Inflammatory macrophage (primary cell): ENCODE measurements around the gene UPK1A.
A peak's percentile ranks its signal among the peaks of the same experiment; 100 is the strongest.

Experiments
- DNase-seq, 2 donors: peaks; one replicate each; pipeline ENCODE4 v3.0.0-alpha.2; 2020 to 2022
- total RNA-seq, 18 experiments: gene quantifications; one replicate each; lab custom pipeline; 2026; ENCODE audit warnings: mixed read lengths in 6 of 18, inconsistent platforms in 2 of 18; lab: John Stamatoyannopoulos, UW

The UPK1A gene
- total RNA-seq, result 0 to 0.25 (median 0) reads per million in 18 experiments

DNA sequence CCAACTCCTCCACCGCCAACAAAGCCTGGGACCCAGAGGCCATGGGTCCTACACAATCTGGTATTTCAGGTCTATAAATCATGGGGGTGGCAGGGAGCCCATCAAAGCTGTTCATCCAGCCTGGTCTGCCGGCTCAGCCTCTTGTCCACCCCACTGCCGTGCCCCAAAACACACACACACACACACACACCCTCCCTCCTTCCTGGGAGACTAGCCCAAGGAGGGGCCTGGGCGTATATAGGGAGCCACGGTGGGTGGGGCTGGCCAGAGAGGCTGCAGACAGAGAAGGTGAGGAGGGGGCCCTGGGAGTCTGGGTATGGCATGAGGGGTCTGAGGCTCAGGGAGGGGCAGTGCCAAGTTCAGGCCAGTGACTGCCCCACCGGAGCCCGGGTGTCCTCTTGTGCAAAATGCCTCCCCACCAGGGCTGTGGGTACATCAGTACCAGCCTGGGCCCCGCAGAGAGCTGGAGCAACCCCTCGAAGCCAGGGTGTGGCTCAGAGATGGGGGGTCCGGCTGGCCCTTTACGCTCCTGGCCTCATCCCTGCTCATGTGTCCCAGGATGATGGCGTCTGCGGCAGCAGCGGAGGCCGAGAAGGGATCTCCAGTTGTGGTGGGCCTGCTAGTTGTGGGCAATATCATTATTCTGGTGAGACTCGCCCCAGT lies at the start of gene UPK1A:
Gene UPK1A, plus strand, starts transcription at position 267 of the 663 bp plus-strand sequence. Its CDS starts 296 bp downstream, at position 563.
- no peak for DNase-seq

DNA sequence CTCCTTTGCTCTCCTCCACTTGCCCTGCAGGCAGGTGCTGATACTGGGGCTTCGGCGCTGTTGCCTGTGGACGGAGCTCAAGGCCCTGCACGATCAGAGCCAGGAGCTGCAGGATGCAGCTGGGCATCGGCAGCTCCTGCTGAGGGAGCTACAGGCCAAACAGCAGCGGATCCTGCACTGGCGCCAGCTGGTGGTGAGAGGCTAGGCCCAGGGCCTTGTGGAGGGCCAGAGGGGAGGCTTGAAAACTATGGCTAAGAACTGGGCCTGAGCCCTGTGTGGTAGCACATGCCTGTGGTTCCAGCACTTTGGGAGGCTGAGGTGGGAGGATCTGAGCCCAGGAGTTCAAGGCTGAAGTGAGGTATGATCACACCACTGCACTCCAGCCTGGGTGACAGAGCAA lies 47.5 kb upstream of the UPK1A start:
- no peak for DNase-seq

DNA sequence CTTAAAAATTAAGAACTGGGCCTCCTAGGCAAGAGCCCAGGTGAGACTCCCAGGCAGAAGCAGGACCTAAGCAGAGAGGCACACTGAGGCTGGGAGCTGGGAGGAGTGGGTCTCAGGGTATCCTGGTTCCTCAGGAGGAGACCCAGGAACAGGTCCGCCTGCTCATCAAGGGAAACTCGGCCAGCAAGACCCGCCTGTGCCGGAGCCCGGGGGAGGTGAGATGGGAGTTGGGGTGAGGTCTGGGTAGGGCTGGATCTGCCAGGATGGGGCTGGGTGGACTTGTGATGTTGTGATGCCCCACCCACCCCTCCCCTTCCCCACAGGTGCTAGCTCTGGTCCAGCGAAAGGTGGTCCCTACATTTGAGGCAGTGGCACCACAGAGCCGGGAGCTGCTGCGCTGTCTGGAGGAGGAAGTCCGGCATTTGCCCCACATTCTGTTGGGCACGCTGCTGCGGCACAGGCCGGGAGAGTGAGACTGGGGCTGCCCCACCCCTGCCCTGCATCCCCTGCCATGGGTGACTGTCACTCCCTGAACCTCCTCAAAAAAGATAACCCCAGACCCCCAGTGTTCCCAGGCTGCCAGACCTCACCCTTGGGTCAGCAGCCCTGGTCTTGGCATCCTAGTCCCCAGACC lies 46.9 kb upstream of the UPK1A start:
- DNase-seq, result no peak

DNA sequence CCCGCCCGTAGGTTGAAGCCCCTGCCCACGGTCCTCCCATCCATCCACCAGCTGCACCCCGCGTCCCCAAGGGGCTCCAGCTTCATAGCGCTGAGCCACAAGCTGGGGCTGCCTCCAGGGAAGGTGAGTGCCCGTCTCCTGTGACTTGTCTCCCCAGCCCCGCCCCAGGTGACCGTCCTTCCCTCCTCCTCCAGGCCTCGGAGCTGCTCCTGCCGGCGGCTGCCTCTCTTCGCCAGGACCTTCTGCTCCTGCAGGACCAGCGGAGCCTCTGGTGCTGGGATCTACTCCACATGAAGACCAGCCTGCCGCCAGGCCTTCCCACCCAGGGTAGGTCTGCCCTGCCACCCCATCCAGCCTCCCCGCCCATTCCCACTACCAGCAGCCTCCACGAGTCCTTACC lies 46.3 kb upstream of the UPK1A start:
- DNase-seq, result no peak

DNA sequence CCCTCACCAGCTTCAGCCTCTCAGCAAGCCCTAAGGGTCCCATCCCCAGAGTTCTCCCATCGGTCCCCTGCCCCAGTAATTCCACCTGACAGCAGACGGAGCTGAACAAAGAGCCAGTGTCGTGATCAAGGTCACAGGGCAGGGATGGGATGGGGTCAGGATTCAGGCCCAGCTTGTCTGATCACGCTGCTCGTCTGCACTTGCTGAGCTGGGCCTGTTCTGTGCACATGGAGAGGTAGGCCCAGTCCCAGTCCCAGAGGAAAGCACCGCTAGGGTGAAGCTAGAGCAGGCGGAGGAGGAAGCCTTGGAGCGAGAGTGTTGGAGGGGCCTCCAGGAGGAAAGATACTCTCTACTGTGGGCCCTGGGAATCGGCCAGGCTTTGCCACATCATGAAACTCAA lies 44.6 kb upstream of the UPK1A start:
- DNase-seq, result no peak

DNA sequence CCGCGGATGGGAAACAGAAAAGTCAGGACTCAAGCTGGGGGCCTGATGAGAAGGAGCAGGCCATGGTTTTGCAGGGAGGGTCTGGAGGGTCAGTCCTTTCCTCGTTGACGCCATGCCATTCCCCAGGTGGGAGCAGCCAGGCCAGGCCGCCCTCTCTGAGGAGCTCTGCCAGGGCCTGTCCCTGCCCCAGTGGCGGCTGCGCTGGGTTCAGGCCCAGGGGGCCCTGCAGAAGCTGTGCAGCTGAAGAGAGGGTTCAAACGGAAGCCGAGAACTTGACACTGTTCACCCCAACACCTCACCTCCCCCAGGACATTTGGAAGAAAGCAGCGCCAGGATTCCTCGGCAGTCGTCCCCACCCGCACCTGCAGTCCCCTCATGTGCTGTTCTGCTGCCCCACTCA lies 43.6 kb upstream of the UPK1A start:
- no peak for DNase-seq

DNA sequence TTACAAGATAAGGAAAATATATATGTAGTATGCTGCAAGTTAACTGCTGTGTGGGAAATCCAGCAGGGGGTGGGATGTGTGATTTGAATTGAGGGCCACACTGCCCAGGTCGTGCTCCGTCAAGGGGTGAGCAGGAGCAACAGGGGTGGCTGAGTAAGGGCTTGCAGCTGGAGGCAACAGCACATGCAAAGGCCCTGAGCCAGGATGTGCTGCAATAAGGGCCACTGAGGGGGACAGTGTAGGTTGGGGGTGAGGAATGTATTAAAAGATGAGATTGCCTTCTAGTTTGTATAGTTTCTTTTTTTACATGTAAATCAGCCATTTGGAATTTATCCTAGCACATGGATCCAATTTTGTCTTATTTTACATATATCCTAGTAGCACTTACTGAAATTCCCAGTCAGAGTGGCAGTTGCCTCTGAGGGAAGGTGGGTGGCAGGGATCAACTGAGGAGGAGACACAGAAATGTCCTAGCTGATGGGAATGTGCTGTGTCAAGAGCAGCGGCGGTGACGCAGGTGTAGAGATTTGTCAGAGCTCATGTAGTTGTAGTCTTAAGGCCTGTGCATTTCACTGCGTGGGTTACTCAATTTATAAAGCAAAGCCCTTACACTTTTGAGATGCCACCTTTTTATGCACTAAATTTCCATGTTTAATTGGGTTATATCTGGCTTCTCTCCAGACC lies 42.8 kb upstream of the UPK1A start:
- no peak for DNase-seq

DNA sequence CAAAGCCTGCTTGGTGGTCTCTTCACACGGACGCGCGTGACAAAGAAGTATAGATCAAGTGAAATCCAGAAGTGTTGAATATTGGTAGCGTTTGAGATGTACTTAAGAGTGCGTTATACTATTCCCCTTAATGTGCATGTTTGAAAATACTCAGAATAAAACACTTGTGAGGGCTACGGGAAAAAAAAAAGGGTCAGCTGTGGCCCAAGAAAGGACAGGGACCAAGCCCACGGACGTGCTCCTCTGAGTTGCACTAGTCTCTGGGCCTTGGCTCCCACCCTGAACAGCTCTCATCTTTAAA lies 38.1 kb upstream of the UPK1A start:
- DNase-seq, result no peak

DNA sequence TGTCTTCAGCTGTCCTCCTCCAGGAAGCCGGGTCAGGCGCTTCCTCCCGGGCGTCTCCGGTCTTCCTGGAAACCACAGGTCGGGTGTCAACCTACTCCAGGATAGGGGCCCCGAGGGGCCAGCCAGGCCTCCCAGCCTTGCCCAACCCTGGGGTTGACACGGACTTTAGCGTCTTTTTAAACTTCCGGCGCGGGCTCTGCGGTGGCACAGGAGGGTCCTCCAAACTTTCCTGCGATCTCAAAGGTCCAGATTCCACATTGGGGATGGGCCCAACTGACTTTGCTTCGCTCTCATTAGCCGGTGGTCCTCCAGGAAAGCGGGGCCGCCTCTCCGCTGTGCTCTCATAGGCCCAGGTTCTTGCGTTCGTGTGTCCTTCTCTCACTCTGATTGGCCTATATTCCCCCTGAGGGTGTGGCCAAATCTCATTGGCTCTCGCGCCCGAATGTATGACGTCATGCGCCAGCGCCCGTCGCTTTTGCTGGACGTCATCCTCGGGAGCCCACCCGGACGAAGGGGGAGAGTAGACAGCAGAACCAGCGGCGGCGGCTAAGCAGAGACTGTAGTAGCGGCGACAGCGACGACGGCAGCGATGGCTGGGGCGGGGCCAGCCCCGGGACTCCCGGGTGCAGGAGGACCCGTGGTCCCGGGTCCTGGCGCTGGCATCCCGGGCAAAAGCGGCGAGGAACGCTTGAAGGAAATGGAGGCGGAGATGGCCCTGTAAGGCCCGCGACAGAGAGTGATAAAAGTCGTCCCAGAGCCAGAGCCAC lies 37.6 kb upstream of the UPK1A start, which contains the start of gene RBM42:
Gene RBM42, plus strand, starts transcription at position 472 of the 767 bp plus-strand sequence. Its CDS starts 118 bp downstream, at position 590.
- DNase-seq, result peak; percentile 99

DNA sequence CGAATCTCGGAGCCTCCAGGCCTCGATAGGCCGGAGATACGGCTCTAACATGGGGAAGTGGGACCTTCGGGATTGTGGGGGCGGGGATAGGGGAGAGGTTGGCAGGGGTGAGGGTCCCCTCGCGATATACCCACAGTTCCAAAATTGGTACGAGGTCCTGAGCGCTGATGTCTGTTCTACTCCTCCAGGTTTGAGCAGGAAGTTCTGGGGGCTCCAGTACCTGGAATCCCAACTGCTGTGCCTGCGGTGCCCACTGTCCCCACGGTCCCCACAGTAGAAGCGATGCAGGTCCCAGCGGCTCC lies 37.0 kb upstream of the UPK1A start:
- no peak for DNase-seq

DNA sequence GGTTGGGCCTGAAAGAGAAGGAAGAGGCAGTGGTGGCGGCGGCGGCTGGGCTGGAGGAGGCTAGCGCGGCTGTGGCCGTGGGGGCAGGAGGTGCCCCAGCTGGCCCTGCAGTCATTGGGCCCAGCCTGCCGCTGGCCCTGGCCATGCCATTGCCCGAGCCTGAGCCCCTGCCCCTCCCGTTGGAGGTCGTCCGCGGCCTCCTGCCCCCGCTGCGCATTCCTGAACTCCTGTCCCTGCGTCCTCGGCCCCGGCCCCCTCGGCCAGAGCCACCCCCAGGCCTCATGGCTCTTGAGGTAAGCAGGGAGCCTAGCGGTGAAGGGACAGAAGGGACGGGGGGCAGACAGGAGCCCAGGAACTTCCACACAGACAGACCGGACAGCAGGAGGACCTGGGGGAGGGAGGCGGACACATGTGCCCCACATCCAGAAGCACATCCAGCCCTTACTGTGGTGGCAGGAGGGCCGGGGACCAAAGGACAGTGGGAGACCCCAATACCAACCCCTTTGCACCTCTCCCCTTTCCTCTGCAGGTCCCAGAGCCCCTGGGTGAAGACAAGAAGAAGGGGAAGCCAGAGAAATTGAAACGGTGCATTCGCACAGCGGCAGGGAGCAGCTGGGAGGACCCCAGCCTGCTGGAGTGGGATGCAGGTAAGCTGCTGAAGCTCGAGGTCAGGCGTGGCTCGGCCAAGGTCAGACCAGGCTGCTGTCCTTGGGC lies 32.4 kb upstream of the UPK1A start:
- no peak for DNase-seq

DNA sequence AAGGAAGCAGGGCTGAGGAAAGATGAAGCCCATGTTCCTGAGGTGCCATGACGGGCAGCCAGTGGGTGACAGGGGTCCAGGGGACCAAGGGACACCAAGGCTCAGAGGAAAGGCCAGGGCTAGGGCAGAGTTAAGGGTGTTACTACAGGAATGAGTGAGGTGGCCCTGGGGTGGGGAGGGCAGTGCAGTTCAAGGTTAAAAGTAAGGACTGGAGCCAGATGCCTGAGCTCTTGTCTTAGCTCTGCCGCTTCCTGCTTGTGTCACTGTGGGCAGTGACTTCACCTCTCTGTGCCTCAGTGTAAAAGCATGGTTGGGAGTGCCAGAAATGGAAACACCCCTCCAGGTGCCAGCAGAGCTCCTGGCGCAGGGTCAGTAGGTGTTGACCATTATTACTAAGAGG lies 29.7 kb upstream of the UPK1A start:
- DNase-seq, result no peak

DNA sequence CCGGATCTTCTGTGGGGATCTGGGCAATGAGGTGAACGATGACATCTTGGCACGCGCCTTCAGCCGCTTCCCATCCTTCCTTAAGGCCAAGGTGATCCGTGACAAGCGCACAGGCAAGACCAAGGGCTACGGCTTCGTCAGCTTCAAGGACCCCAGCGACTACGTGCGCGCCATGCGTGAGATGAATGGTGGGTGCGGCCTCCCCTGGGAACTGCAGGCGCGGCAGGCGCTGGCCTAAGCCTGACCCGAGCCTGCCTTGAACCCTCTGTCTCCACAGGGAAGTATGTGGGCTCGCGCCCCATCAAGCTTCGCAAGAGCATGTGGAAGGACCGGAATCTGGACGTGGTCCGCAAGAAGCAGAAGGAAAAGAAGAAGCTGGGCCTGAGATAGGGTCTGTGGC lies 29.2 kb upstream of the UPK1A start:
- no peak for DNase-seq

DNA sequence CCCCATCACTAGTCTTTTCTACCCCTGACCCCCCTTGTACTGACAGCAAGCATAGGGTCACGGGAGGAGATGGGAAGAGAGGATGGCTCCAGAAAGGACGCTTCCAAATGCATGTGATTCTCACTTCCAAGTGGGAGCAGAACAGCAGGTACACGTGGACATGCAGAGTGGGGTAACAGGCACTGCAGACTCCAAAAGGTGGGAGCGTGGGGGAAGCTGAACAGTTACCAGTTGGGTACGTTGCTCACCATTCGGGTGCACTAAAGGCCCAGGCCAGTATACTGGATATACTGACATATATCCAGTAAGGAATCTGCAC lies 27.0 kb upstream of the UPK1A start:
- no peak for DNase-seq

DNA sequence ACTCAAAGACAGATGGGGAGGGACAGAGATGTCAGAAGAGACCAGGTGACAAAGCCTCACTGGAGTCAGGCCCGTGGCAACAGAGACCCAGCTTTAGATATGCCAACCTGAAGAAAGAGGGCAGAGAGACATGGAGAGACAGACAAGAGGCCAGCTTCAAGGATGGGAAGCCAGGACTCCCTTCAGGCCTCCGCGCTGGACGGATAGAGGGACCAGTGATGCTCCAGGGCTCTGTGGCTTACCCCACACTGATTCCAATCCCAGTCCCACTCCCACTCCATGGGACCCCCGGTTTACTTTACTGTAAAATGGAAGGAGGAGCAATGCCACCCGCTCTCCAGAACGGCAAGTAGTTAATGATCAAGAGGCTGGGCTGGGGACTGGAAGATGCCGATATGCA lies 26.5 kb upstream of the UPK1A start:
- no peak for DNase-seq

DNA sequence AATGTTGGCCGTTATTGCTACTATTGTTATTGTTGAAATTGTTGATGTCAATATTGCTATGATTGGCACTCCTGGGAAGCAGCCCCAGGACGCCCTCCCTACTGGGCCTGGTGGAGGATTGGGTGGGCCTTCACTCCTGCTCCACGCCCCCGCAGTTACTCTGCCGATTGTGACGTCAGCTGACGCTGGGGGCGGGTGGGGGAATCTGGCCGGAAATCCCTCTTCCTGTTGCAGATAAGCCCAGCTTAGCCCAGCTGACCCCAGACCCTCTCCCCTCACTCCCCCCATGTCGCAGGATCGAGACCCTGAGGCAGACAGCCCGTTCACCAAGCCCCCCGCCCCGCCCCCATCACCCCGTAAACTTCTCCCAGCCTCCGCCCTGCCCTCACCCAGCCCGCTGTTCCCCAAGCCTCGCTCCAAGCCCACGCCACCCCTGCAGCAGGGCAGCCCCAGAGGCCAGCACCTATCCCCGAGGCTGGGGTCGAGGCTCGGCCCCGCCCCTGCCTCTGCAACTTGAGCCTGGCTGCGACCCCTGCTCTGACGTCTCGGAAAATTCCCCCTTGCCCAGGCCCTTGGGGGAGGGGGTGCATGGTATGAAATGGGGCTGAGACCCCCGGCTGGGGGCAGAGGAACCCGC lies 24.7 kb upstream of the UPK1A start, which contains the start of gene ETV2:
Gene ETV2, plus strand, starts transcription at position 231 of the 637 bp plus-strand sequence. CDS start 716 bp downstream, outside the sequence.
- peak; percentile 10 to 37 for DNase-seq

DNA sequence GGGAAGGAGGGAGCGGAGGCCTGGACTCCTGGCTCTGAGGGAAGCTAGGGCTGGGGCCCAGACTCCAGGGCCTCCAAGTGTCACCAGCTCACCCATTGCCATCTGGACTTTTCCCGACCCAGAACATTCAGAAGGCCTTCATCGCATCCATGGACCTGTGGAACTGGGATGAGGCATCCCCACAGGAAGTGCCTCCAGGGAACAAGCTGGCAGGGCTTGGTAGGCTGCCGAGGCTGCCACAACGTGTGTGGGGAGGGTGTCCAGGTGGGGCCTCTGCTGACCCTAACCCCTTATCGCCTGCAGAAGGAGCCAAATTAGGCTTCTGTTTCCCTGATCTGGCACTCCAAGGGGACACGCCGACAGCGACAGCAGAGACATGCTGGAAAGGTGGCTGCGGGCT lies 24.0 kb upstream of the UPK1A start:
- no peak for DNase-seq

DNA sequence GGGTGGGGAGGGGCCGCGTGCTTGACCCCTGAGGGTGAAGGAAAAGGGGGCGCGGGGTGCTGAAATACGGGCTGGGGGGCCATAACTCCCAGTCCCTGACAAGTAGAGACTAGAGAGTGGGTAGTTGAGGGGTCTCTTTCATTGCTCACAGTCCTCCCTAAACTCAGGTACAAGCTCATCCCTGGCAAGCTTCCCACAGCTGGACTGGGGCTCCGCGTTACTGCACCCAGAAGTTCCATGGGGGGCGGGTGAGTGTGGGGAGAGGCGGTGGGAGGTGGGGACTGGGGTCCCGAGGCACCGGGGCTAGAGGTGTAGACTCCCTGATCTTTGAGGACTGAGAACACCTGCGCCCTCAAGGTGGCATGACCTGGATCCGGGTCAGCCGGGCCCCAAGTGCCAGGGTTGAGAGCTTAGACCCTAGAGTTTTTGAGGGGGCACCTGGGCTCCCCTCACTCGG lies 23.5 kb upstream of the UPK1A start:
- no peak for DNase-seq

DNA sequence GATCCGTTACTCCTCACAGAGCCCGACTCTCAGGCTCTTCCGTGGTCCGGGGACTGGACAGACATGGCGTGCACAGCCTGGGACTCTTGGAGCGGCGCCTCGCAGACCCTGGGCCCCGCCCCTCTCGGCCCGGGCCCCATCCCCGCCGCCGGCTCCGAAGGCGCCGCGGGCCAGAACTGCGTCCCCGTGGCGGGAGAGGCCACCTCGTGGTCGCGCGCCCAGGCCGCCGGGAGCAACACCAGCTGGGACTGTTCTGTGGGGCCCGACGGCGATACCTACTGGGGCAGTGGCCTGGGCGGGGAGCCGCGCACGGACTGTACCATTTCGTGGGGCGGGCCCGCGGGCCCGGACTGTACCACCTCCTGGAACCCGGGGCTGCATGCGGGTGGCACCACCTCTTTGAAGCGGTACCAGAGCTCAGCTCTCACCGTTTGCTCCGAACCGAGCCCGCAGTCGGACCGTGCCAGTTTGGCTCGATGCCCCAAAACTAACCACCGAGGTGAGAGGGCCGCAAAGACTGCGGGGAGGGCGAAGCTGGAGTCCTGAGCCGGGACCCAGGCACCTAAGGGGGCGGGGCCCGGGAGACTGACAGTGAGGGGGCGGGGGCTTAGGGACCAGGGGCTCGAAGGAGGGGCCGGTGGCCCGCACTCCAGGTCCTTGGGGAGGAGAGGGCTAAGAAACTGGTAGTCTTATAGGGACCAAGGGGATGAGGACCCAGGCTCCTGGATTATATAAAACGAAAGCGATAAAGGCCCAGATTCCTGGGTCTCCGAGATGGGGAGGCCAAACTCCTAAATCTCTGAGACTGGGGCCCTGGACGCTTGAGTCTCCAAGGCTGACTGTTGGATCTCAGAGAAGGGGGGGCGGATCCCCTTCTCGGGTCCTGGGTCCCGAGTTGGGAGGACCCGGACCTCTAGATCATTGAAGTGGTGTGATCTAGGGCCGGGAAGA lies 22.8 kb upstream of the UPK1A start:
- peak; percentile 71 to 78 for DNase-seq

DNA sequence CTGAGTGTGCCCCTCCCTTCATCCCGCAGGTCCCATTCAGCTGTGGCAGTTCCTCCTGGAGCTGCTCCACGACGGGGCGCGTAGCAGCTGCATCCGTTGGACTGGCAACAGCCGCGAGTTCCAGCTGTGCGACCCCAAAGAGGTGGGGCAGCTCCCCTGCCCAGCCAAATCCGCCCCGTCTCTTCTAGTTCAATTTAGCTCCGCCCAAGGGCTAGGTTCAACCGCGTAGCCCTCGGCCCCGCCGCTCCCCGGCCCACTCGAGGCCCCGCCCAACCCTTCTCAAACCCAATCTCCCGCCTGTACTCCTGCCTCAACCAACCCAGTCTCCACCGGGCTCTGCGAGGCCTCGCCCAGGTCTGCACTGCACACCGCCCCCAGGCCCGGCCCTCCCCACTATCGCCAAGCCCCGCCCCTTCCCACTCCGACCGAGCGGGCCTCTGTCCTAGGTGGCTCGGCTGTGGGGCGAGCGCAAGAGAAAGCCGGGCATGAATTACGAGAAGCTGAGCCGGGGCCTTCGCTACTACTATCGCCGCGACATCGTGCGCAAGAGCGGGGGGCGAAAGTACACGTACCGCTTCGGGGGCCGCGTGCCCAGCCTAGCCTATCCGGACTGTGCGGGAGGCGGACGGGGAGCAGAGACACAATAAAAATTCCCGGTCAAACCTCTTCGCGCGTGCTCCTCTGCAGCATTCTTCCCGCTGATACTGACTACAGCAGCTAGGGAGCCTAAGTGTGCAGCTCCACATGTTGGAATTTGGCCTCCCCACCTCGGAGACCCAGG lies 21.9 kb upstream of the UPK1A start:
- DNase-seq, result peak; percentile 94 to 95
